ENCODE results near the gene SLC4A4.

- TF ChIP-seq MYC (IDR thresholded peaks at IDR 0.05; ENCODE audit: insufficient read depth, insufficient read length, insufficient replicate concordance, low read length, severe bottlenecking) (no peak), MTA3 (IDR thresholded peaks at IDR 0.05; ENCODE audit: borderline replicate concordance, low read length) (no peak), YY1 (IDR thresholded peaks at IDR 0.05; ENCODE audit: low read depth, low read length) (no peak), NR2F1 (conservative IDR thresholded peaks at IDR 0.05) (no peak)
These were observed 5.0 kb downstream of the SLC4A4 start for GRCh38 chr4:71343670-71344466.

Data from GM12878 (cell line).